Measurements from ENCODE around the gene CUZD1.

The CUZD1 gene

GRCh38 chr10:122855745-122856144, 10.1 kb upstream of the CUZD1 start:
- no peak for DNase-seq

GRCh38 chr10:122854648-122855047, 9.0 kb upstream of the CUZD1 start:
- DNase-seq, result no peak

GRCh38 chr10:122853665-122854313, 8.1 kb upstream of the CUZD1 start:
- no peak for DNase-seq

- DNase-seq, result no peak
Measured at GRCh38 chr10:122852261-122852660, 6.6 kb upstream of the CUZD1 start.

GRCh38 chr10:122850705-122851640, 5.3 kb upstream of the CUZD1 start:
- no peak for DNase-seq

- no peak for DNase-seq
Measured at GRCh38 chr10:122849900-122850605, 4.4 kb upstream of the CUZD1 start.

GRCh38 chr10:122849090-122849489, 3.4 kb upstream of the CUZD1 start:
- DNase-seq, result no peak

- DNase-seq, result no peak
Measured at GRCh38 chr10:122847782-122848604, 2.3 kb upstream of the CUZD1 start.

GRCh38 chr10:122844146-122844545, 1.5 kb downstream of the CUZD1 start:
- no peak for DNase-seq

- DNase-seq, result no peak
Measured at GRCh38 chr10:122841569-122841968, 4.1 kb downstream of the CUZD1 start.

- DNase-seq, result no peak
Measured at GRCh38 chr10:122839505-122839904, 6.2 kb downstream of the CUZD1 start.

GRCh38 chr10:122838880-122839279, 6.8 kb downstream of the CUZD1 start:
- DNase-seq, result no peak

GRCh38 chr10:122835908-122836307, 9.7 kb downstream of the CUZD1 start:
- DNase-seq, result no peak

- no peak for DNase-seq
Measured at GRCh38 chr10:122830965-122831353, 14.7 kb downstream of the CUZD1 start.

- no peak for DNase-seq
Measured at GRCh38 chr10:122830273-122830964, 15.2 kb downstream of the CUZD1 start.

GRCh38 chr10:122829454-122829853, 16.2 kb downstream of the CUZD1 start:
- DNase-seq, result no peak

- DNase-seq, result no peak
Measured at GRCh38 chr10:122828716-122829255, 16.9 kb downstream of the CUZD1 start.

GRCh38 chr10:122827302-122827701, 18.4 kb downstream of the CUZD1 start:
- DNase-seq, result no peak

GRCh38 chr10:122822973-122823690, 22.5 kb downstream of the CUZD1 start:
- no peak for DNase-seq

GRCh38 chr10:122821808-122822207, 23.8 kb downstream of the CUZD1 start:
- DNase-seq, result no peak

GRCh38 chr10:122815458-122815857, 30.2 kb downstream of the CUZD1 start:
- DNase-seq, result no peak
